VCaP (cell line): Measurements from ENCODE around the gene CADM2.

Experiments
- H3K27ac ChIP-seq: fragments of 450-650 bp; 2 replicates; pipeline ENCODE4 v1.5.1; 2017
- TF ChIP-seq, protein P1 (sequence below): fragments of 450-650 bp; conservative IDR thresholded peaks from 2 replicates; pipeline ENCODE4 v1.5.1; 2017; ENCODE audit warnings: mild to moderate bottlenecking, moderate library complexity

The CADM2 gene

DNA sequence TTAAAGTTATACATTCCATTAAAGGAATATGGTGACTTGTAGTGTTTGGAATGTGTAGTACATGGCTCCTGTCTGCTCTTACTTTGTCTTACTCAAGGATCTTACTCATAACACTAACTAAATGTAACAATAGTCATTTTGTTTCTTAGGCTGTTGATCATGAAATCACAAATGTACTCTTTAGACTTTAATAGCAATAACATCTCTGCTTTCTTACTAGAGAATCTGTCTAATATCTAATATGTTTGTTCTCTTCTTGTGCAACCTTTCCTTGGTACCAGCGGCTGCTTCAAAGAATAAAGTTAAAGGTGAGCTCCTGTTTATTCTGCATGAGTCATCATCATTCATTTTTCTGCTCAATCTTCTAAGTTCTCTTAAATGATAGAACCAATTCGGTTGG lies 767.5 kb downstream of the CADM2 start:
- no peak overlapping the region for H3K27ac ChIP-seq
- TF ChIP-seq, protein P1, sequence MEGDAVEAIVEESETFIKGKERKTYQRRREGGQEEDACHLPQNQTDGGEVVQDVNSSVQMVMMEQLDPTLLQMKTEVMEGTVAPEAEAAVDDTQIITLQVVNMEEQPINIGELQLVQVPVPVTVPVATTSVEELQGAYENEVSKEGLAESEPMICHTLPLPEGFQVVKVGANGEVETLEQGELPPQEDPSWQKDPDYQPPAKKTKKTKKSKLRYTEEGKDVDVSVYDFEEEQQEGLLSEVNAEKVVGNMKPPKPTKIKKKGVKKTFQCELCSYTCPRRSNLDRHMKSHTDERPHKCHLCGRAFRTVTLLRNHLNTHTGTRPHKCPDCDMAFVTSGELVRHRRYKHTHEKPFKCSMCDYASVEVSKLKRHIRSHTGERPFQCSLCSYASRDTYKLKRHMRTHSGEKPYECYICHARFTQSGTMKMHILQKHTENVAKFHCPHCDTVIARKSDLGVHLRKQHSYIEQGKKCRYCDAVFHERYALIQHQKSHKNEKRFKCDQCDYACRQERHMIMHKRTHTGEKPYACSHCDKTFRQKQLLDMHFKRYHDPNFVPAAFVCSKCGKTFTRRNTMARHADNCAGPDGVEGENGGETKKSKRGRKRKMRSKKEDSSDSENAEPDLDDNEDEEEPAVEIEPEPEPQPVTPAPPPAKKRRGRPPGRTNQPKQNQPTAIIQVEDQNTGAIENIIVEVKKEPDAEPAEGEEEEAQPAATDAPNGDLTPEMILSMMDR = no peak

DNA sequence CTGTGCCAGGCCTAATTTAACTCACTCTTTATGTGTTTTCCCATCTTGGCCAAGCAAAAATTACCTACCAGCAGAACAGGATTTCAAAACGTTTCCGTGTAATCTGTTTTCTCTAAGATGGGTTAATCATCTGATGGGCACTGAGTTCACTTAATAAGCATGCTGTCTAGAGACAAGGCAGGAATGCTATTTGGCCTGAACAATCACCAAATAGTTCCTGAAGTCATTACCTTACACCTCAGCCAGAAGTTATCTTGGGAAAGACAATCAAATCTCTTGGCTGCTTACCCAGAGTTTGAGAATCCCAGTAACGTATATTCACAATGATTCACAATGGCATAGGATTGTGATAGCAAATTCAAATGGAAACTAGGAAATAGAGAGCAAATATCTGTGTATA lies 779.1 kb downstream of the CADM2 start:
- TF ChIP-seq, protein P1 = no peak
- H3K27ac ChIP-seq = no peak overlapping the region

DNA sequence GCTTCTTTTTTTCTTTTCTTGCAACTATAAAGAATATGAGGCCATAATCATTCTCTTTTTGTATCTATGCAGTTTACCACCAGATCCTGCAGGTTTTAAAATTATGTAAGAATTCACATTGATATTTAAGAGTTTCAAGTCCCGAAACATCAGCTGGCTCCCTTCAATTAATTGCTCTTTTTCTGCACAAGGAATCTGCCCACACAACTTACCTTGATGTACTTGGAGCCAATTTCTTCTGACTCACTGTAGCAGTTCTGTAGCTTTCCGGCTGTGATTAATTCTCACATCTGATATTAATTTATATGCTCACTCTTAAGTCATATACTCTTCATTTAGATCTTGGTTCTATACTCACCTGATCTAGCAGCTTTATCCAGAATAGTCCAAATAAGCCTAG lies 781.8 kb downstream of the CADM2 start:
- TF ChIP-seq, protein P1 = no peak
- no peak overlapping the region for H3K27ac ChIP-seq

DNA sequence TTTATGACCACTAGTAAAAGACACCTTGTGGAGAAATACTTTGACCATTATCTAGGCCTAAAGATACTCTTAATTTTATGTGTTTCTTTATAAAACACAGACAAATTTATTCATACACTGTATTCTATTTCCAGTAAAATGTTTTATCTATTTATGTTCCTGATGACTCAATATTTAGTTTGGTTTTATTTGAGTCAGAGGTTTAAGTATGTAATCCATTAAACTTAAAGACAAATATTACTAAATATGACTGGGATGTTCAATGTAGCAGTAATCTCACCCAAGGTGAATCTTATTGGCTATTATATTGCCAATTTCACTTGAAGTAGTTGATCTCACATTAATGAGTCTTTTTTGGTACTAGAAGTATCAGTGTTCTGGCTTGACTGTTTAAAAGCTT lies 799.7 kb downstream of the CADM2 start:
- TF ChIP-seq, protein P1 = no peak

DNA sequence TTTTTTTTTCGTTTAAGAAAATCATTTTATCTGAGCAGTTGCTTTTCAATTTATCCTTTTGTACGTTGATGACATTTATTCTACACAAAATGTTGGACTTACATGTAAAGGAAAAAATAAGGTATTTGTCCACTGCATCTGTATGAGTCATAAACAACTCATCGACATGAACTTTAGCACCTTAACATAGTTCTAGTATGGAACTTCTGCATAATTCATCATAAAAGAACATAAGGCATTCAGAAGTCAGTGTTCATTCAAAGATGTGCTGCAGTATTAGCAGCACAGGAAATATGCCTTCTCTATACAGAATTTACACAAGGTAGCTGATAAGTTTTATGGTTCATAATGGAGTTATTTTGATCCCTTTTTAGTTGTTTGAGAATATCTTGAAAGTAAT lies 801.6 kb downstream of the CADM2 start:
- TF ChIP-seq, protein P1 = no peak
- H3K27ac ChIP-seq = no peak overlapping the region

More for the DNA sequence above, 799.7 kb downstream of the CADM2 start:
- no peak overlapping the region for H3K27ac ChIP-seq

DNA sequence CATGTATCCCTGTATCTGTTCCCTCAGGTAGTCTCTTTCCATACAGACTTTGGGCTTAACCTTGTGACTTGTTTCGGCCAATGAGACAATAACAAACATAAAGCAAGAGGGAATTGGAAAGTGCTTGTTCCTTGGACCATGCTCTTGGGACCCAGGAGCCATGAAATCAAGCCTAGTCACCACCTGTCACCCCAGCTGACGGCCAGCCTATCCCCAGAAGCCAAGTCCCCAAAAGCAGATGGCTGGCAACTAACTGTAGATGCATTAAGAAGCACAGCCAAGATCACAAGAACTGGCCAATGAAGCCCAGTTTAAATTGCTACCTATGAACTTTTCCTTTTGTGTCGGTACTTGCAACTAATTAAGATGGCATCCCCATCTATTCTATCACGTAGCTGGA lies 822.0 kb downstream of the CADM2 start:
- TF ChIP-seq, protein P1 = no peak
- H3K27ac ChIP-seq = no peak overlapping the region

DNA sequence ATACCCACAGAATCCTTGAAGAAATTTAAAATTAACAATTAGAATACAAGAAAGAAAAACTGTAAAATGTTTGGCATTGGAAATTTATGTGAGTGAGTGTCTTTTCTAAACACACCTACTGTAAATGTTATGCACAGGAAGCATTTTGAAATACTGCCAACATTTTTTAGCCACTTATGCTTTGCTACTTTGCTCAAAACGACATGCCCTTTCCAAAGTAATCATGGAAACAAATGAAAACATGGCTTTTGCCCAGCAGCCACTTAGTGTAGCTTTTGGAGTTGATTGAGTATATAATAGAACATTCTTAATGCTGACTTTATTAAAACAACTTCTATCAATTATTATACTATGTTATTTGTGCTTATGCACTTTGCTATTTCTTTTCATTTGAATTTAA lies 823.0 kb downstream of the CADM2 start:
- no peak overlapping the region for H3K27ac ChIP-seq
- TF ChIP-seq, protein P1 = no peak

DNA sequence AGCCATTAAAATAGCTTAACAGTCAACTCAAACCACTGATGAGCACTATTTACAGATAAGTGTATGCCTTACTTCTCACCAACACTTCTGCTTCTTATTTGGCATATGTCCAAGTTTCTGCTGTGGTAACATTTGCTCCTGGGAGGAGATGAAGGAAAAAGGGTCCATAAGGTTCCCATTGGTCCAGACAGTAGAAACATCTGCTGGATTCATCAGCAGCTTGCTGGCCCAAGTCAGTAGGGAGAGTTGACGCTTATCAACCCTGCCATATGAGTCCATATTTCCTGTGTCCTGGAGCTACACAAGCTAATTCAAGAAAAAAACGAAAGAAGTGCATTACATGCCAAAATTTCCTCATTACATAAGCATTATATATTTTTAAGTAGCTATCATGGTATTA lies 824.5 kb downstream of the CADM2 start:
- TF ChIP-seq, protein P1 = no peak
- H3K27ac ChIP-seq = no peak overlapping the region
